Activated T-cell treated with anti-CD3 and anti-CD28 coated beads, Interleukin-2, amount 50 U/mL, for 1 hour (primary cell): ENCODE data around the gene LBHD2.

Experiments
- DNase-seq: peaks from one replicate; pipeline ENCODE4 v3.0.0-alpha.2; 2020

The LBHD2 gene

GRCh38 chr14:103091883-103092222, 7.8 kb downstream of the LBHD2 start:
- no peak for DNase-seq

- DNase-seq: no peak
Measured at GRCh38 chr14:103093856-103094405, 9.9 kb downstream of the LBHD2 start.

GRCh38 chr14:103094406-103095209, 10.6 kb downstream of the LBHD2 start, which contains the start of gene EXOC3L4:
EXOC3L4 (plus strand) TSS chr14:103094725; CDS start chr14:103100220, 5,495 bp downstream.
- DNase-seq: no peak

GRCh38 chr14:103095210-103095778, 11.3 kb downstream of the LBHD2 start:
- no peak for DNase-seq

GRCh38 chr14:103096387-103096786, 12.4 kb downstream of the LBHD2 start:
- DNase-seq: no peak

GRCh38 chr14:103097244-103097993, 13.4 kb downstream of the LBHD2 start:
- DNase-seq: no peak

GRCh38 chr14:103097994-103098957, 14.3 kb downstream of the LBHD2 start:
- no peak for DNase-seq

GRCh38 chr14:103099081-103099732, 15.2 kb downstream of the LBHD2 start:
- DNase-seq: no peak

- no peak for DNase-seq
Measured at GRCh38 chr14:103099733-103100280, 15.8 kb downstream of the LBHD2 start.

- DNase-seq: no peak
Measured at GRCh38 chr14:103100281-103101121, 16.5 kb downstream of the LBHD2 start.

GRCh38 chr14:103101257-103101962, 17.4 kb downstream of the LBHD2 start:
- DNase-seq: no peak

GRCh38 chr14:103101963-103102688, 18.1 kb downstream of the LBHD2 start:
- no peak for DNase-seq

- no peak for DNase-seq
Measured at GRCh38 chr14:103102689-103103260, 18.8 kb downstream of the LBHD2 start.

GRCh38 chr14:103103461-103104388, 19.7 kb downstream of the LBHD2 start:
- no peak for DNase-seq

GRCh38 chr14:103104389-103104653, 20.3 kb downstream of the LBHD2 start:
- DNase-seq: no peak

- DNase-seq: peak; percentile 83
Measured at GRCh38 chr14:103104654-103105452, 20.8 kb downstream of the LBHD2 start.

GRCh38 chr14:103105580-103106150, 21.7 kb downstream of the LBHD2 start:
- peak; percentile 32 for DNase-seq
